HepG2 (cell line): Measurements from ENCODE around the gene ZNF189. TPM values are rescaled to one million over a fixed set of nuclear protein-coding genes. Genes with fewer than 3 reads are reported as not detected.

Experiments used
- ATM ChIP-seq: fragments of 450-650 bp; IDR thresholded peaks from 2 replicates; pipeline ENCODE4 v1.7.1; 2017; ENCODE audit warnings: mild to moderate bottlenecking, borderline replicate concordance
- BORCS8-MEF2B ChIP-seq: sonication (generic); formaldehyde crosslinking; IDR thresholded peaks from 2 replicates; pipeline ENCODE4 v1.8.0; 2022; ENCODE audit warnings: mild to moderate bottlenecking, missing genetic modification reagents
- CBX1 ChIP-seq: IDR thresholded peaks from one replicate; pipeline ENCODE4 v1.6.1; 2016; ENCODE audit warnings: antibody characterized with exemption, low read depth
- CEBPG ChIP-seq: IDR thresholded peaks from 2 replicates; pipeline ENCODE4 v1.6.1; 2016
- ESRRA ChIP-seq: sonication (generic); formaldehyde crosslinking; IDR thresholded peaks from 2 replicates; pipeline ENCODE4 v1.5.1; 2020; ENCODE audit warnings: mild to moderate bottlenecking, low read depth, missing genetic modification reagents
- GATAD2A ChIP-seq: IDR thresholded peaks from 2 replicates; pipeline ENCODE4 v1.6.1; 2016
- HDAC2 ChIP-seq: sonication (generic); formaldehyde crosslinking; IDR thresholded peaks from 2 replicates; pipeline ENCODE4 v1.4.0; 2020; ENCODE audit warnings: missing genetic modification reagents
- MED1 ChIP-seq: sonication (generic); formaldehyde crosslinking; IDR thresholded peaks from 2 replicates; pipeline ENCODE4 v1.4.0; 2020; ENCODE audit warnings: missing genetic modification reagents
- PAWR ChIP-seq: sonication (generic); formaldehyde crosslinking; IDR thresholded peaks from 2 replicates; pipeline ENCODE4 v1.4.0; 2020; ENCODE audit warnings: missing genetic modification reagents, mild to moderate bottlenecking, borderline replicate concordance
- PAX8 ChIP-seq: sonication (generic); formaldehyde crosslinking; IDR thresholded peaks from 2 replicates; pipeline ENCODE4 v1.8.0; 2022; ENCODE audit warnings: mild to moderate bottlenecking, missing genetic modification reagents, borderline replicate concordance
- SMYD3 ChIP-seq: sonication (generic); formaldehyde crosslinking; IDR thresholded peaks from 2 replicates; pipeline ENCODE4 v1.8.1; 2023; ENCODE audit warnings: mild to moderate bottlenecking, missing genetic modification reagents
- TCF12 ChIP-seq, 2 experiments: fragments of 450-650 bp in 1 of 2; sonication (generic) in 1 of 2; formaldehyde crosslinking in 1 of 2; IDR thresholded peaks; 2 replicates each; pipeline versions ENCODE4 v1.6.1 to v1.8.0; 2017 to 2022; ENCODE audit warnings: antibody characterized with exemption in 1 of 2, mild to moderate bottlenecking in 1 of 2, missing genetic modification reagents in 1 of 2, moderate library complexity in 1 of 2
- TEAD3 ChIP-seq: optimal IDR thresholded peaks from 2 replicates; pipeline ENCODE3; 2016; ENCODE audit warnings: borderline replicate concordance
- THYN1 ChIP-seq: sonication (generic); formaldehyde crosslinking; IDR thresholded peaks from 2 replicates; pipeline ENCODE4 v1.8.1; 2023; ENCODE audit warnings: low read depth, mild to moderate bottlenecking, moderate library complexity, missing genetic modification reagents, borderline replicate concordance
- XRCC5 ChIP-seq: fragments of 200-400 bp; formaldehyde crosslinking; optimal IDR thresholded peaks from 2 replicates; pipeline ENCODE3; 2017; ENCODE audit warnings: mild to moderate bottlenecking, low read length
- ZBTB20 ChIP-seq: sonication (generic); formaldehyde crosslinking; IDR thresholded peaks from 2 replicates; pipeline ENCODE4 v1.8.1; 2023; ENCODE audit warnings: missing genetic modification reagents, low read depth, mild to moderate bottlenecking, borderline replicate concordance
- ZMYM4 ChIP-seq: sonication (generic); formaldehyde crosslinking; IDR thresholded peaks from 2 replicates; pipeline ENCODE4 v1.8.1; 2023; ENCODE audit warnings: mild to moderate bottlenecking, missing genetic modification reagents
- ZNF44 ChIP-seq: sonication (generic); formaldehyde crosslinking; IDR thresholded peaks from 2 replicates; pipeline ENCODE4 v1.5.1; 2020; ENCODE audit warnings: mild to moderate bottlenecking, missing genetic modification reagents
- ZNF550 ChIP-seq: sonication (generic); formaldehyde crosslinking; IDR thresholded peaks from 2 replicates; pipeline ENCODE4 v1.4.0; 2020; ENCODE audit warnings: mild to moderate bottlenecking, missing genetic modification reagents, borderline replicate concordance
- ZNF564 ChIP-seq: sonication (generic); formaldehyde crosslinking; IDR thresholded peaks from 2 replicates; pipeline ENCODE4 v1.8.1; 2023; ENCODE audit warnings: mild to moderate bottlenecking, missing genetic modification reagents
- ZNF570 ChIP-seq: sonication (generic); formaldehyde crosslinking; IDR thresholded peaks from 2 replicates; pipeline ENCODE4 v1.4.0; 2020; ENCODE audit warnings: mild to moderate bottlenecking, missing genetic modification reagents, borderline replicate concordance
- ZNF749 ChIP-seq: sonication (generic); formaldehyde crosslinking; IDR thresholded peaks from 2 replicates; pipeline ENCODE4 v1.8.0; 2022; ENCODE audit warnings: mild to moderate bottlenecking, missing genetic modification reagents, moderate library complexity, borderline replicate concordance
- ZNF891 ChIP-seq: sonication (generic); formaldehyde crosslinking; IDR thresholded peaks from 2 replicates; pipeline ENCODE4 v1.5.0; 2020; ENCODE audit warnings: mild to moderate bottlenecking, missing genetic modification reagents
- polyA plus RNA-seq, 8 experiments: library from polyadenylated mRNA; depleted of rRNA in 3 of 8; stranded (reverse) in 7 of 8; unstranded in 1 of 8; fragments of >200 nt; fragmentation: Illumina TruSeq in 4 of 8; extraction: Trizol in 4 of 8; gene quantifications; 2 replicates each; pipeline versions ENCODE4 v1.2.1 to v1.2.3, GENCODE V29; 2011 to 2016; ENCODE audit warnings: low read depth in 4 of 8, missing spikeins in 1 of 8, mixed read lengths in 1 of 8; ENCODE audit not compliant: insufficient read depth in 1 of 8
- total RNA-seq, 5 experiments: library from RNA; depleted of rRNA; stranded (reverse); fragments of >200 nt; fragmentation: Illumina TruSeq; extraction: Trizol; gene quantifications; 2 replicates each; pipeline ENCODE4 v1.2.3, GENCODE V29; 2016; ENCODE audit warnings: low read depth in 1 of 5
- TF ChIP-seq, protein P1 (sequence below): sonication (generic); formaldehyde crosslinking; IDR thresholded peaks from 2 replicates; pipeline ENCODE4 v1.4.0; 2020; ENCODE audit warnings: missing genetic modification reagents
- TF ChIP-seq, protein P2 (sequence below): sonication (generic); formaldehyde crosslinking; conservative IDR thresholded peaks from 2 replicates; pipeline ENCODE4 v1.8.0; 2022; ENCODE audit warnings: mild to moderate bottlenecking, moderate library complexity, missing genetic modification reagents
- TF ChIP-seq, protein P3 (sequence below): sonication (generic); formaldehyde crosslinking; IDR thresholded peaks from 2 replicates; pipeline ENCODE4 v1.4.0; 2020; ENCODE audit warnings: mild to moderate bottlenecking, missing genetic modification reagents
- TF ChIP-seq, protein P4 (sequence below): IDR thresholded peaks from 2 replicates; pipeline ENCODE4 v1.6.1; 2016; ENCODE audit warnings: low read depth

Gene ZNF189
- total and polyA plus RNA-seq, 2 of the 13 experiments (the other 11 are each of a cell fraction or from before 2014, with no cell fraction given): 8.4 to 50.0 TPM

DNA sequence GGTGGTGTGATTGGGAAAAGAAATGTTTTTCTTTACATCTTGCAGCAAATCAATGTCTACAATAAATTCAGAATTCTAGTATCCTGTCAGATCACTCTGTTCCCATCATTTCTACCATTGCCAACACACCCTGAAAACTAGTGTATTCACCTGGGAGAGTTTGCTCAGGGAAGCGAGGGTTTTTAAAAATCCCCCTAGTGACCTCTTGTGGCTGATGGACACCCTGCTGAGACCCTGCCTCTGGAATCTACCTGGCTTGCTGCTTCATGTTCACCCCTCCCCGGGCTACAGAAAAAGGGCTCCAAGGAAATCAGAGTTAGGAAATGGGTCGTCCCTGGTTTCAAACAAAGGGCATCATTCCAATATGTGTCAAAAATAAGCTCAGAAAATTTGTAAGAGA lies 58.4 kb downstream of the ZNF189 start (continued):
- TF ChIP-seq, protein P1, sequence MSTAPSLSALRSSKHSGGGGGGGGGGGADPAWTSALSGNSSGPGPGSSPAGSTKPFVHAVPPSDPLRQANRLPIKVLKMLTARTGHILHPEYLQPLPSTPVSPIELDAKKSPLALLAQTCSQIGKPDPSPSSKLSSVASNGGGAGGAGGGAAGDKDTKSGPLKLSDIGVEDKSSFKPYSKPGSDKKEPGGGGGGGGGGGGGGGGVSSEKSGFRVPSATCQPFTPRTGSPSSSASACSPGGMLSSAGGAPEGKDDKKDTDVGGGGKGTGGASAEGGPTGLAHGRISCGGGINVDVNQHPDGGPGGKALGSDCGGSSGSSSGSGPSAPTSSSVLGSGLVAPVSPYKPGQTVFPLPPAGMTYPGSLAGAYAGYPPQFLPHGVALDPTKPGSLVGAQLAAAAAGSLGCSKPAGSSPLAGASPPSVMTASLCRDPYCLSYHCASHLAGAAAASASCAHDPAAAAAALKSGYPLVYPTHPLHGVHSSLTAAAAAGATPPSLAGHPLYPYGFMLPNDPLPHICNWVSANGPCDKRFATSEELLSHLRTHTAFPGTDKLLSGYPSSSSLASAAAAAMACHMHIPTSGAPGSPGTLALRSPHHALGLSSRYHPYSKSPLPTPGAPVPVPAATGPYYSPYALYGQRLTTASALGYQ (CRISPR knock-in tag): no peak
- TF ChIP-seq ESRRA (CRISPR knock-in tag) (no peak), BORCS8-MEF2B (CRISPR knock-in tag) (no peak), CEBPG (CRISPR knock-in tag) (no peak), SMYD3 (CRISPR knock-in tag) (no peak), ZBTB20 (0 out of 2 replicates have a peak, but pooled peaks have one; percentile 36), MED1 (CRISPR knock-in tag) (peak; percentile 28; the same call in 1 of the 2 replicates), CBX1 (no peak), ZNF570 (CRISPR knock-in tag) (no peak), XRCC5 (peak; percentile 48), ZNF891 (no peak), ZNF550 (CRISPR knock-in tag) (no peak), THYN1 (CRISPR knock-in tag) (no peak), TCF12 (IDR thresholded peaks at IDR 0.05) (no peak), TCF12 (CRISPR knock-in tag; IDR thresholded peaks at IDR 0.05) (no peak), PAWR (CRISPR knock-in tag) (no peak), GATAD2A (CRISPR knock-in tag) (peak; percentile 63), ZNF564 (CRISPR knock-in tag) (no peak), ZMYM4 (CRISPR knock-in tag) (peak; percentile 76; the same call in 1 of the 2 replicates), TEAD3 (CRISPR knock-in tag) (peak; percentile 9), ZNF749 (no peak), ZNF44 (CRISPR knock-in tag) (no peak), ATM (no peak), HDAC2 (CRISPR knock-in tag) (0 out of 2 replicates have a peak, but pooled peaks have one; percentile 23), PAX8 (CRISPR knock-in tag) (no peak)
- TF ChIP-seq, protein P2, sequence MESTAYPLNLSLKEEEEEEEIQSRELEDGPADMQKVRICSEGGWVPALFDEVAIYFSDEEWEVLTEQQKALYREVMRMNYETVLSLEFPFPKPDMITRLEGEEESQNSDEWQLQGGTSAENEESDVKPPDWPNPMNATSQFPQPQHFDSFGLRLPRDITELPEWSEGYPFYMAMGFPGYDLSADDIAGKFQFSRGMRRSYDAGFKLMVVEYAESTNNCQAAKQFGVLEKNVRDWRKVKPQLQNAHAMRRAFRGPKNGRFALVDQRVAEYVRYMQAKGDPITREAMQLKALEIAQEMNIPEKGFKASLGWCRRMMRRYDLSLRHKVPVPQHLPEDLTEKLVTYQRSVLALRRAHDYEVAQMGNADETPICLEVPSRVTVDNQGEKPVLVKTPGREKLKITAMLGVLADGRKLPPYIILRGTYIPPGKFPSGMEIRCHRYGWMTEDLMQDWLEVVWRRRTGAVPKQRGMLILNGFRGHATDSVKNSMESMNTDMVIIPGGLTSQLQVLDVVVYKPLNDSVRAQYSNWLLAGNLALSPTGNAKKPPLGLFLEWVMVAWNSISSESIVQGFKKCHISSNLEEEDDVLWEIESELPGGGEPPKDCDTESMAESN (CRISPR knock-in tag): no peak; the same call in 1 of the 2 replicates
- TF ChIP-seq, protein P3, sequence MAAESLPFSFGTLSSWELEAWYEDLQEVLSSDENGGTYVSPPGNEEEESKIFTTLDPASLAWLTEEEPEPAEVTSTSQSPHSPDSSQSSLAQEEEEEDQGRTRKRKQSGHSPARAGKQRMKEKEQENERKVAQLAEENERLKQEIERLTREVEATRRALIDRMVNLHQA (CRISPR knock-in tag): no peak
- TF ChIP-seq, protein P4, sequence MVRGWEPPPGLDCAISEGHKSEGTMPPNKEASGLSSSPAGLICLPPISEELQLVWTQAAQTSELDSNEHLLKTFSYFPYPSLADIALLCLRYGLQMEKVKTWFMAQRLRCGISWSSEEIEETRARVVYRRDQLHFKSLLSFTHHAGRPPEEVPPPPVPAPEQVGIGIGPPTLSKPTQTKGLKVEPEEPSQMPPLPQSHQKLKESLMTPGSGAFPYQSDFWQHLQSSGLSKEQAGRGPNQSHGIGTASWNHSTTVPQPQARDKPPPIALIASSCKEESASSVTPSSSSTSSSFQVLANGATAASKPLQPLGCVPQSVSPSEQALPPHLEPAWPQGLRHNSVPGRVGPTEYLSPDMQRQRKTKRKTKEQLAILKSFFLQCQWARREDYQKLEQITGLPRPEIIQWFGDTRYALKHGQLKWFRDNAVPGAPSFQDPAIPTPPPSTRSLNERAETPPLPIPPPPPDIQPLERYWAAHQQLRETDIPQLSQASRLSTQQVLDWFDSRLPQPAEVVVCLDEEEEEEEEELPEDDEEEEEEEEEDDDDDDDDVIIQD: peak; percentile 68; the same call in 1 of the 2 replicates
